Left lung (tissue), 10 donors: Measurements from ENCODE around the gene DIAPH2. TPM values are rescaled to one million over a fixed set of nuclear protein-coding genes. Genes with fewer than 3 reads are reported as not detected.

ENCODE experiments used
- ATAC-seq: fragments of 200-7000 bp; cut with Tn5 transposase; one replicate; pipeline ENCODE4 v1.9.1; 2020; ENCODE audit warnings: moderate library complexity
- DNase-seq, 4 donors: peaks; one replicate each; pipeline ENCODE4 v3.0.0-alpha.2; 2013 to 2020
- H3K27ac ChIP-seq, 2 donors: fragments of 200-600 bp; sonication (generic) in 1 of 2; one replicate each; pipeline versions ENCODE4 v1.5.0 to v1.8.0; 2020 to 2021
- H3K27me3 ChIP-seq, 2 donors: fragments of 200-600 bp; sonication (generic) in 1 of 2; one replicate each; pipeline versions ENCODE4 v1.5.0 to v1.8.0; 2020 to 2021
- H3K36me3 ChIP-seq, 2 donors: fragments of 200-600 bp; sonication (generic) in 1 of 2; one replicate each; pipeline versions ENCODE4 v1.5.0 to v1.8.0; 2020 to 2021
- H3K4me1 ChIP-seq, 2 donors: fragments of 200-600 bp; one replicate each; pipeline ENCODE4 v1.8.0; 2021
- H3K4me3 ChIP-seq, 2 donors: fragments of 200-600 bp; sonication (generic) in 1 of 2; one replicate each; pipeline versions ENCODE4 v1.5.0 to v1.8.0; 2020 to 2021; ENCODE audit warnings: mild to moderate bottlenecking in 1 of 2
- H3K9me3 ChIP-seq, 2 donors: fragments of 200-600 bp; sonication (generic) in 1 of 2; one replicate each; pipeline versions ENCODE4 v1.5.0 to v1.8.0; 2020 to 2021
- intact Hi-C, 2 donors: fragments of 100-400 bp; cut with DNase I; formaldehyde crosslinking; loops; one replicate each; pipeline versions ENCODE4 v1.11.2 to v1.14.2; 2022
- polyA plus RNA-seq, 6 donors: library from polyadenylated mRNA; unstranded; fragments of 120-200 nt; gene quantifications; one replicate each; pipeline ENCODE4 v1.2.1, GENCODE V29; 2013; ENCODE audit not compliant: insufficient read length in 6 of 6
- total RNA-seq, 2 donors: library from RNA; stranded (reverse); fragmentation: NEBNext Ultra II Directional; extraction: Animal tissue kit (Norgen Biotek cat#: 25700); gene quantifications; one replicate each; pipeline ENCODE4 v1.2.1, GENCODE V29; 2021
- TF ChIP-seq, protein P1 (sequence below), 2 donors: fragments of 200-600 bp; sonication (generic) in 1 of 2; IDR thresholded peaks; one replicate each; pipeline versions ENCODE4 v1.5.0 to v1.8.0; 2021; ENCODE audit warnings: antibody characterized with exemption in 2 of 2
- donor health status: DM: no; HTN: yes; CAD: no.
- donor health status: DM: no; HTN: no; CAD: no.

The DIAPH2 gene
- total and polyA plus RNA-seq, 8 donors = 14.6 to 34.1 (median 16.4) TPM

DNA sequence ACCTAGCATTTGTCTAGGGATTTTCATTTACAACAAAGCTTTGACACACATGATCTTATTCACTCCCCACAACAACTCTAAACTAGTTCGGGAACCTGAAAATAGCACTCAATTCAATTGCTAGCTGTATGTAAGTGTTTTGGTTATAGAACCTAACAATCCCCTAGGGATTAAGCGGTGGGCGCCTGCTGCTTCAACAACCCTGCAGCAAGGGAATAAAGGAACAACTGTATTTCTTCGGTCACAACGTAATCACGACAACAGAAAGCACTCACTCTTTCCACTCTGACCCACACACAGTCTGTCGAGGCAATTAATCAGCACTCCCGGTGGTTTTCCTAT lies 674 bp upstream of the DIAPH2 start:
- intact Hi-C loops = no loop called here
- H3K36me3 ChIP-seq = no peaks in the 10 kb centered on the region
- peak in 2 of 4 donors; percentile 2 to 8 for DNase-seq
- peaks cover 0 to 7% of the 10 kb centered on the region in 2 donors for H3K27me3 ChIP-seq
- H3K9me3 ChIP-seq = no peaks in the 10 kb centered on the region
- no peak for ATAC-seq
- H3K4me1 ChIP-seq = peaks cover 0 to 10% of the 10 kb centered on the region in 2 donors
- TF ChIP-seq, protein P1, sequence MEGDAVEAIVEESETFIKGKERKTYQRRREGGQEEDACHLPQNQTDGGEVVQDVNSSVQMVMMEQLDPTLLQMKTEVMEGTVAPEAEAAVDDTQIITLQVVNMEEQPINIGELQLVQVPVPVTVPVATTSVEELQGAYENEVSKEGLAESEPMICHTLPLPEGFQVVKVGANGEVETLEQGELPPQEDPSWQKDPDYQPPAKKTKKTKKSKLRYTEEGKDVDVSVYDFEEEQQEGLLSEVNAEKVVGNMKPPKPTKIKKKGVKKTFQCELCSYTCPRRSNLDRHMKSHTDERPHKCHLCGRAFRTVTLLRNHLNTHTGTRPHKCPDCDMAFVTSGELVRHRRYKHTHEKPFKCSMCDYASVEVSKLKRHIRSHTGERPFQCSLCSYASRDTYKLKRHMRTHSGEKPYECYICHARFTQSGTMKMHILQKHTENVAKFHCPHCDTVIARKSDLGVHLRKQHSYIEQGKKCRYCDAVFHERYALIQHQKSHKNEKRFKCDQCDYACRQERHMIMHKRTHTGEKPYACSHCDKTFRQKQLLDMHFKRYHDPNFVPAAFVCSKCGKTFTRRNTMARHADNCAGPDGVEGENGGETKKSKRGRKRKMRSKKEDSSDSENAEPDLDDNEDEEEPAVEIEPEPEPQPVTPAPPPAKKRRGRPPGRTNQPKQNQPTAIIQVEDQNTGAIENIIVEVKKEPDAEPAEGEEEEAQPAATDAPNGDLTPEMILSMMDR (IDR thresholded peaks at IDR 0.05) = no peak
- peak overlapping the region in 1 of 2 donors; percentile 91 for H3K27ac ChIP-seq
- H3K4me3 ChIP-seq = peak overlapping the region; percentile 49 to 64

- ATAC-seq = peak; percentile 77
These were observed 813 bp downstream of the DIAPH2 start for GRCh38 chrX:96685210-96686099.

GRCh38 chrX:96687776-96688175 lies 3.1 kb downstream of the DIAPH2 start:
- intact Hi-C loops = no loop called here
- no peaks in the 10 kb centered on the region for H3K36me3 ChIP-seq
- TF ChIP-seq, protein P1 (IDR thresholded peaks at IDR 0.05) = no peak

More at GRCh38 chrX:96685210-96686099, 813 bp downstream of the DIAPH2 start:
- TF ChIP-seq, protein P1 (IDR thresholded peaks at IDR 0.05) = no peak
- intact Hi-C loops = no loop called here
- H3K9me3 ChIP-seq = no peaks in the 10 kb centered on the region
- no peaks in the 10 kb centered on the region for H3K36me3 ChIP-seq
- H3K27me3 ChIP-seq = peaks cover 0 to 7% of the 10 kb centered on the region in 2 donors
- peak overlapping the region; percentile 80 to 91 for H3K27ac ChIP-seq
- H3K4me1 ChIP-seq = peaks cover 0 to 10% of the 10 kb centered on the region in 2 donors
- peak in 3 of 4 donors; percentile 46 to 47 (median 47) for DNase-seq
- H3K4me3 ChIP-seq = peak overlapping the region; percentile 49 to 64

GRCh38 chrX:96688789-96689188 lies 4.1 kb downstream of the DIAPH2 start:
- TF ChIP-seq, protein P1 (IDR thresholded peaks at IDR 0.05) = no peak
- H3K36me3 ChIP-seq = no peaks in the 10 kb centered on the region
- H3K4me3 ChIP-seq = no peak overlapping the region
- intact Hi-C loops = no loop called here
- no peaks in the 10 kb centered on the region for H3K9me3 ChIP-seq
- peaks cover 0 to 7% of the 10 kb centered on the region in 2 donors for H3K27me3 ChIP-seq
- DNase-seq = no peak
- H3K4me1 ChIP-seq = peaks cover 0 to 18% of the 10 kb centered on the region in 2 donors
- ATAC-seq = no peak
- H3K27ac ChIP-seq = no peak overlapping the region

More at GRCh38 chrX:96687776-96688175, 3.1 kb downstream of the DIAPH2 start:
- no peak for ATAC-seq
- DNase-seq = no peak
- Histone ChIP-seq H3K4me3 (no peak overlapping the region), H3K27ac (no peak overlapping the region), H3K9me3 (no peaks in the 10 kb centered on the region), H3K27me3 (peaks cover 0 to 7% of the 10 kb centered on the region in 2 donors), H3K4me1 (peaks cover 0 to 18% of the 10 kb centered on the region in 2 donors)

DNA sequence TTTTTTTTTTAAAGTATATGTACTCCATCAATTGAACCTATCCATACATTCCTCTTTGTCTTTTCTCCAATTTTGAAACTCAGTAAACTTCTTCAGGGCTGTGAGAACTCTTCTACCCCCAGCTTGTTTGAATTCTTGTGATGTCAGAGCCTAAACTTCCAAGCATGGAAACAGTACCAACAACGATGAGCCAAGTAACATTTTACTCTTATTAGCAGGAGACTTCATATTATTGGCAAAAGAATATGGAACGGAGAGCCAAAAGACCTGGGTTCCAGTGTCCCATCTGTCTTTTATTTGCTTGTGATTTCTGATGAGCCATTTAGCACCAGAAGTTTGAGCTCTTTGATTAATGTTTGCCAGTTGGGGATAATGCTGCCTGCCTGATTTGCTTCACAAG lies 5.3 kb downstream of the DIAPH2 start:
- Histone ChIP-seq H3K27me3 (no peaks in the 10 kb centered on the region), H3K36me3 (no peaks in the 10 kb centered on the region), H3K27ac (no peak overlapping the region), H3K4me1 (peaks cover 0 to 18% of the 10 kb centered on the region in 2 donors), H3K4me3 (no peak overlapping the region), H3K9me3 (no peaks in the 10 kb centered on the region)
- intact Hi-C loops = no loop called here
- TF ChIP-seq, protein P1 (IDR thresholded peaks at IDR 0.05) = no peak
- no peak for ATAC-seq
- peak in 1 of 4 donors; percentile 7 for DNase-seq
